Tibial nerve (tissue), 4 donors: ENCODE measurements around the gene KCNQ1.

Experiments used
- CTCF ChIP-seq, 5 experiments: fragments of 200-600 bp in 3 of 5; fragments of 450-650 bp in 2 of 5; sonication (generic) in 3 of 5; IDR thresholded peaks; one replicate each; pipeline ENCODE4 v1.5.1; 2016 to 2019; ENCODE audit warnings: antibody characterized with exemption in 5 of 5, mild to moderate bottlenecking in 3 of 5, moderate library complexity in 2 of 5
- EP300 ChIP-seq, 2 donors: sonication (generic); formaldehyde crosslinking; IDR thresholded peaks; one replicate each; pipeline ENCODE4 v1.6.1; 2017; ENCODE audit warnings: antibody characterized with exemption in 2 of 2, mild to moderate bottlenecking in 1 of 2
- POLR2A ChIP-seq, 2 donors: fragments of 450-650 bp; IDR thresholded peaks; one replicate each; pipeline ENCODE4 v1.6.1; 2017; ENCODE audit warnings: antibody characterized with exemption in 2 of 2, mild to moderate bottlenecking in 2 of 2, moderate library complexity in 2 of 2

- TF ChIP-seq CTCF (IDR thresholded peaks at IDR 0.05): no peak
- TF ChIP-seq POLR2A (IDR thresholded peaks at IDR 0.05): no peak
- no peak for TF ChIP-seq EP300 (IDR thresholded peaks at IDR 0.05)
Measured at GRCh38 chr11:2777386-2777785, 332.6 kb downstream of the KCNQ1 start.
